Non-pigmented ciliary epithelial cell (primary cell): Measurements from ENCODE around the gene BACH1.
"Not testable (repeated sequence)": the region's sequence is repeated elsewhere in the genome, so short reads cannot be mapped to it uniquely, and the experiment has no call there.

ENCODE experiments used
- DNase-seq: peaks from one replicate; pipeline ENCODE4 v3.0.0-alpha.2; 2010; ENCODE audit warnings: low read depth

BACH1 gene

DNA sequence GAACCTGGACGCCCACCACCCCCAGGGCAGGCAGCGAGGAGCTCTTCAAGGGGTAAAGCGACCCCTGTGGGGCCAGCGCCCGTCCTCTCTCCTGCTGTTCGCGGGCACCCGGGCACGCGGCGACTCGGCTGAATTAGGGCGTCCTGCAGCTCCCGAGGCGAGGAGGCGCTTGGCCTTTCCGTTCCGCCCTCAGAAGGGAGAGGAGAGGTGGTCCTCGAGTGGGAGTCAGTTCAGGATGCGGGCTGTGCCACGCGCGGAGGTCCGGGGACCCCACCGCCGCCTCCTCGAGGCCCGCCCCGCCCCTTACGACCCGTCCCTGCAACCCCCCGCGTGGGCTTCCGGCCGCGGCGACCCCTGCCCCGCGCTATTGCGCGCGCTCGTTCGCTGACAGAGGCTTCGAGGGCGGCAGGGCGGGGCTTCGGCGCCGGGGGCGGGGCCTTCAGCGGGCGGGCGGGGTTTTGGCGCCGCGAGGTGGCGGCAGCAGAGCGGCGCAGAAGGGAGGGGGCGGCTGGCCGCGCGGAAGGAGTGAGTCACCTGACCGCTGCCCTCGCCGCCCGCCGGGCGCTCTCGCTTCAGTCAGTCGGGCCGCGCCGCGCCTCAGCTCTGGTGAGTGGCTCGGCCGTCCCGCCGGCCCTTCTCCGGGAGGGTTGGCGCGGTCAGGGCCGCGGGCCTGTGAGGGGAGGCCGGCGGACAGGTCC lies at the start of gene BACH1:
Gene BACH1, plus strand, starts transcription at position 575 of the 698 bp plus-strand sequence. CDS start 22,359 bp downstream, outside the sequence.
- DNase-seq, result no peak

DNA sequence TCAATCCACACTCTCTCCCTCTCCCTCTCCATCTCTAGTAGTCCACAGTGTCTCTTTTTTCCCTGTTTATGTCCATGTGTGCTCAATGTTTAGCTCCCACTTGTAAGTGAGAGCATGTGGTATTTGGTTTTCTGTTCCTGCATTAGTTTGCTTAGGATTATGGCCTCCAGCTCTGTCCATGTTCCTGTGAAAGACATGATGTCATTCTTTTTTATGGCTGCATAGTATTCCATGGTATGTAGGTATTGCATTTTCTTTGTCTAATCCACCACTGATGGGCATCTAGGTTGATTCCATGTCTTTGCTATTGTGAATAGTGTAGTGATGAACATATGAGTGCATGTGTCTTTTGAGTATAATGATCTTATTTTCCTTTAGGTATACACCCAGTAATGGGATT lies 49.4 kb upstream of the BACH1 start:
- DNase-seq, result not testable (repeated sequence)

DNA sequence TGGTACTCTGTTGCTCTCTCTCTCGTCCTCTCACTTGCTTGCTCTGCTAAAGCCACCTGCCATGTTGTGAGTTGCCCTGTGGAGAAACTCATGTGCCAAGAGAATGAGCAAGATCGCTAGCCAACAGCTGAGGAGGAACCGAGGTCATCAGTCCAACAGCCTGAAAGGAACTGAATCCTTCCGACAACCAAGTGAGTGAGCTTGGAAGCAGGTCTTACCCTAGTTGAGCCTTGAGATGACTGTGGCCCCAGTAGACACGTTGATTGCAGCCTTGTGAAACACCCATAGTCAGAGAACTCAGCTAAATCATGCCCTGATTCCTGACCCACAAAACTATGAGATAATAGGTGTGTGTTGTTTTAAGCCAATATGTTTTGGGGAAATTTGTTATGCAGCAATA lies 48.1 kb upstream of the BACH1 start:
- no peak for DNase-seq

- not testable (repeated sequence) for DNase-seq
Measured at GRCh38 chr21:29253861-29254260, 44.9 kb upstream of the BACH1 start.

GRCh38 chr21:29254550-29254949 lies 44.2 kb upstream of the BACH1 start:
- no peak for DNase-seq

DNA sequence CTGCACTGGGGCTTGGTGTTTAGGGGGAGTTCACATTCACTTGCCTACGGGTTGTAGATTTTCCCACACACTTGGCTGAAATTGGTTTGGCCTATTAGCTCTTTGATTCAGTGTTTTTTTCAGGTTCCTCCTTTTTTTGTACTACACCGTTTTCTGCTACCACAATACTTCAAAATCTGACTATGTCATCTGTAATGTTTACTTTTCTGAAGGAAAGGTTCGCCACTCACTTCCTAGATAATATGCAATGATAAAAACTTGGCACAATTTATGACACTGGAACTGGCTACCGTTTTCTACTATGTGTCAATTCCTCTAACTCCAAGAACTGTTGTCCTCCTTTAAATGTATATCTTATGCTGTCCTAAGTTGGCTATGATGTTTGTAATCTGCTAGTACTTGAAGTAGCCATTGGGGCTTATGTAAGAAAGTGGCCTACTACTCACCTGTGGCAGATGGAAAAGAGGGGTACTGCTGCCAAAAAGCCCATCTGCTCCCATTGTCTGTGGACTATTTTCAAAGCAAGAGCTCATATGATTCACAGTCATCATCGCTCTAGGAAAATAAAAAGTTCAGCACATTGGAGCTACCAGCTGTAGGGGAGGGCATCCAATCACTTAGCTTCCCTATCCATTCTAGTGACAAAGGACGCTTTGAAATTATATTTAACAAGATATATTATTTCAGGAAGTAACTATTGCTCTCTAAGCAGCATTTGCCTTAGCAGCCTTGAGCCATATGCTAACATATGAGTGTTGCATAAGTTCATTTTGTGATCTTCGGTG lies 42.4 kb upstream of the BACH1 start:
- DNase-seq, result no peak

DNA sequence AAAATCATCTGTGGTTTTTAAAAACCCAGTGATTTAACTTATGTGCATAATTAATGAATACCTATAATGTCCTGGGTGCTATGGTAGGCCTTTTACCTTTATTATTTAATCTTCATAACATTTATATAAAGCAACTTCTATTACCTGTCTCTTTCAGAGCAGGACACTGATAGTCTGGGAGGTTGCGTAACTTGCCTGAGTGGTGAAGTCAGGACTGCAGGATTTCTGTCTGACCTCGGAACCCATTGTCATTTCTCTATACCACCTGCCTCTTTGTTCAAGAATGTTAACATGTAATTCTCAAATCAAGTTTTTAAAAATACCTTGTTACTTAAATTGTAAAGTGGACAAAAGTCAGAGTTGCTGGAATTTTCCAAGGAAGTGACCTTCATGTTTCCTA lies 41.0 kb upstream of the BACH1 start:
- DNase-seq, result no peak

- DNase-seq, result peak; percentile 46
Measured at GRCh38 chr21:29258626-29259338, 39.9 kb upstream of the BACH1 start.

GRCh38 chr21:29260461-29260860 lies 38.3 kb upstream of the BACH1 start:
- DNase-seq, result no peak

GRCh38 chr21:29261555-29262540 lies 36.9 kb upstream of the BACH1 start:
- no peak for DNase-seq

DNA sequence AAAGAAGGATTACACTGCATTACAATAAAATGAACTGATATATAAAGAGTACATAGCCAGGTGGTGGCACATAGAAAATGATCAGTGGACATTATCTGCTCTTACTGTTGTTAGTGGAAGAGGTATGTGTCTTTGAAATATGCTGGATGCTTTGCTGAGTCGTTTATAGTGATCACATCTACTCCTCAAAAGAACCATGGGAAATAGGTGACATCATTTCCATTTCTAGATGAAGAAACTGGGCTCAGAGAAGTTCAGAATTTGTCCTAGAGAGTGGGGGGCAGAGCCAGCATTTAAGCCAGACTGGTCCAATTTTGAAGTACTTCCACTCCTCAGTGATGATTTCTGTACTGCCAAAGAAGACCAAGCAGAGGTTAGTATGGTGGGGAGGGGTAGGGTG lies 34.0 kb upstream of the BACH1 start:
- no peak for DNase-seq

- DNase-seq, result no peak
Measured at GRCh38 chr21:29265690-29266479, 32.8 kb upstream of the BACH1 start.

GRCh38 chr21:29267666-29268065 lies 31.1 kb upstream of the BACH1 start:
- DNase-seq, result no peak

GRCh38 chr21:29271927-29272333 lies 26.8 kb upstream of the BACH1 start:
- DNase-seq, result no peak

DNA sequence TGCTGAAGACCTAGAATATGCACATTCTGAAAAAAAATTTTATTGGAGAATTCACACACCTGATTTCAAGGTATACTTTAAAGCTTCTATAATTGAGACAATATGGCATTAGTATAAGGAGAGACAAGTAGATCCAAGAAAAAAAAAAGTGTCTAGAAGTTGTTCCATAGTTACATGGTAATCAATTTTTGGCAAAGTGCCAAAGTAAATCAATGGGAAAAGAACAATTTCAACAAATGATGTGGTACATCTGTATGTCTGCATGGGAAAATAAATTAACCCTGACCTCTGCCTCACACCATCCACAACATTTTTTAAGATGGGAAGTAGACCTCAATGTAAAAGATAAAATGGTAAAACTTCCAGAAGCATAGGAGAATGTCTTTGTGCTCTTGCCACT lies 21.3 kb upstream of the BACH1 start:
- DNase-seq, result no peak

DNA sequence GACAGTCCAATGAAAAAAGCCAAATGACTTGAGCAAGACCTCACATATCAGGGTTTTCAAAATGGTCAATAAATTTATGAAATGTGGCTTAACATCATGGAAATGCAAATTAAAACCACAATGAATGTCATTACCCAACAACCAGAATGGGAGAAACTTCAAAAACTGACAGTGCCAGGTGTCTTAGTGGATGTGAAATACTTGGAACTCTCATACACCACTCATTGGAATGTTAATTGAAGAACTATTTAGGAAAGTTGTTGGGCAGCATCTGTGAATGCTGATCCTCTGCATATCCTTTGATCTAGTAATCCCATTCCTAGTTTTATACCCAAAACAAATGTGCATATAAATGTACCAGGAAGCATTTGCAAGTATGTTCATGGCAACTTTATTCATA lies 19.2 kb upstream of the BACH1 start:
- no peak for DNase-seq

DNA sequence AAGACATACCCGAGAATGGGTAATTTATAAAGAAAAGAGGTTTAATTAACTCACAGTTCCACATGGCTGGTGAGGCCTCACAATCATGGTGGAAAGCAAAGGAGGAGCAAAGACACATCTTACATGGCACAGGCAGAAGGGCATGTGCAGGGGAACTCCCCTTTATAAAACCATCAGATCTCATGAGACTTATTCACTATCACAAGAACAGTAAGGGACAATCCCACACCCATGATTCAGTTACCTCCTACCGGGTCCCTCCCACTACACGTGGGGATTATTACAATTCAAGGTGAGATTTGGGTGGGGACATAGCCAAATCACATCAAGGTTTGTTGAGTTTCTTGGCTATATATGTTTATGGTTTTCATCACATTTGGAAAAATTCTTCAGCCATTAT lies 16.9 kb upstream of the BACH1 start:
- DNase-seq, result not testable (repeated sequence)

DNA sequence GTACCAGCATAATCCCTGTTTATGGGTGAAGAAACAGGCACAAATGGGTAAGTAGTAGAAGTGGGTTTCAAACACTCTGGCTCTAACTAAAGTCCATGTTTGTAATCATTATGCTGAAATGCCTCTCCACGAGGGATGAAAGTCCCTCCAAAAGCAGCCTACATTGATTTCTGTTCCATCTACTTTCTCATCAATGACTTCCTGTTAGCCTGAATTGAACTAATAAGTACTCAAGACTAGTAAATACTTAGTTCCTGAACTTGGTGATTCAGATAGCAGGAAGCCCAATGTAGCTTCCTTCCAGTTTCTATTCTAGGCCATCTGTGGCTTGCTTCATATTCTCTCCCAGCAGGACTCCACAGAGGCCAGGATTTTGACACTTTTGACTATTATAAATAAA lies 11.3 kb upstream of the BACH1 start:
- no peak for DNase-seq

DNA sequence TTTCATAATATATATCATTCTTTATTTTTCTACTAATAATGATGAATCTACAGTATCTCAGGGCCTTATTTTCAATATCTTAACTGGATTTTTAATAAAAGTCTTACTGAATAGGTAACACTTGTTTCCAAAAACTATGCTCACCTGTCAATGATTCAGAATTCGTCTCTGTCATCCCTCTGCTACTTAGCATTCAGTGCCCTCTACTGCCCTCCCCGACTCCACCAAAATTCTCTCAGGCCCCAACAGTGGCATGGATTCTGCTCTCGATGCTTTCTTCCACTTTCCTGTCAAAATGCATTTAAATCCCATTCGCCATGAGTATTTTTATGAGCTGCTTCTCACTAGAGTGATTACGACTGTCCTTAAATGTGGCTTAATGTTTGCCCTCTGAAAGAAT lies 10.5 kb upstream of the BACH1 start:
- no peak for DNase-seq

DNA sequence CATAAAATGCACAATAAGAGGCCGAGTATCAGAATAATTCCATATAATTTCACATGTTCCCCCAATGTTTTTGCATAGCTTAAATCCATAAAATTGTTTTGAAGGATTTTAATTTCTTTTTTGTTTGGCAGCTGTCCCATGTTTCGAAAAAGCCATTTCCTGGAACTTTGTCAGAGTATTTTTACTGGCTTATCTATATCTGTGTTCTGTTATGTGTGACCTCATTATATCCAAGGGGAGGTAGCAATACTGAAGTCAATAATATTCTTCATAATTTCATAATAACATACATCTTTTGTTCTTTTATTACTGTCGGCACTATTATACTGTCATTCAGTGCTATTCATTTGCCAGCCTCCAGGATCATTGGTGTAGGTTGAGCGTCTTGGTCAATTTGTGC lies 9.4 kb upstream of the BACH1 start:
- DNase-seq, result no peak

GRCh38 chr21:29290240-29290639 lies 8.5 kb upstream of the BACH1 start:
- no peak for DNase-seq
